LoVo (cell line): ENCODE measurements around the gene ATP11A.
"Not testable (repeated sequence)": the region's sequence is repeated elsewhere in the genome, so short reads cannot be mapped to it uniquely, and the experiment has no call there.

Source experiments
- DNase-seq: peaks from one replicate; pipeline ENCODE4 v3.0.0-alpha.2; 2016; ENCODE audit warnings: low spot score

ATP11A gene

DNA sequence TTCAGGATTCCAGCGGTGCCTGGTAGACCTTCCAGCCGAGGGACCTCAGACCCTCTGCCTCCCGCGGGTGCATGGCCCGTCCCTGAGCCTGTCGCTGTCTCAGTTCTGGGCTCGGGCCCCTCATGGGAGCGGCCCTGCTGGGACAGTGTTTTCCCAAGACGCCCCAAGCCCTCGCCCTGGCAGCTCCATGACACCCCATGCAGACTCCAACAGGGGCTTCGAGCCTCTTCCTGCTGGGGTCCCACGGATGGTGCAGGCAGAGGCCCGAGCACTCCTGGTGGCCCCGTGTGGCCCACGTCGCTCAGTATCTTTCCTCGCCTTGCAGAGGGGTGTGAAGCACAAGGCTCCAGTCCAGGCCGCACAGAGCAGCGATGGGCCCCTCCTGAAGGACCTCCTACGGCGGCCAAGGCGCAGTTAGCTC, 190.4 kb downstream of the ATP11A start:
- DNase-seq, result no peak

DNA sequence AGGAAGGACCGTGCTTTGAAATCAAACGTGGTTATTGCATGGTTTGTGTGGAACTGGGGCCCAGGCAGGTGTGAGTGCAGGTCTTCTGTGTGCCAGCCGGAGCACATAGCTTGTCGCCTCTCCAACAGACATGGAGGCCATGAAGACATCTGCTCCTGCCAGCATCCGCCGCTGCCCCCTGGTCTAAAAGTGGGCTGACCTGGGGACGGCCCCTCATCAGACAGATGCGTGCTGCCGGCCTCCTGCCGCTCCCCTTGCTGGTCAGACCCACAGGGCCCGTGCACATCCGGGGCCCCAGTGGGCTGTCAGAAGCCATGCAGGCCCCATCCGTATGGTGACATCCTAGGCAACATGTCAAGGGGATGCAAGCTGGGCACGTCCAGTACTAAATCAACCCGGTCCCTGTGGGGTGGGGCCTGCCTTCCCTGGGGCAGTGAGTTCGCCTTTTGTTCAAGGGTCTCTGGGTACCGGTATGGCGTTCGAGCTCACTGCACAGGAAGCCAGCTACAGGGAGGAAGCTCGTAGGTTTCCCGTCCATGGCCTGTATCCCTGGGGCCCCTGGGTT, 191.2 kb downstream of the ATP11A start:
- no peak for DNase-seq

DNA sequence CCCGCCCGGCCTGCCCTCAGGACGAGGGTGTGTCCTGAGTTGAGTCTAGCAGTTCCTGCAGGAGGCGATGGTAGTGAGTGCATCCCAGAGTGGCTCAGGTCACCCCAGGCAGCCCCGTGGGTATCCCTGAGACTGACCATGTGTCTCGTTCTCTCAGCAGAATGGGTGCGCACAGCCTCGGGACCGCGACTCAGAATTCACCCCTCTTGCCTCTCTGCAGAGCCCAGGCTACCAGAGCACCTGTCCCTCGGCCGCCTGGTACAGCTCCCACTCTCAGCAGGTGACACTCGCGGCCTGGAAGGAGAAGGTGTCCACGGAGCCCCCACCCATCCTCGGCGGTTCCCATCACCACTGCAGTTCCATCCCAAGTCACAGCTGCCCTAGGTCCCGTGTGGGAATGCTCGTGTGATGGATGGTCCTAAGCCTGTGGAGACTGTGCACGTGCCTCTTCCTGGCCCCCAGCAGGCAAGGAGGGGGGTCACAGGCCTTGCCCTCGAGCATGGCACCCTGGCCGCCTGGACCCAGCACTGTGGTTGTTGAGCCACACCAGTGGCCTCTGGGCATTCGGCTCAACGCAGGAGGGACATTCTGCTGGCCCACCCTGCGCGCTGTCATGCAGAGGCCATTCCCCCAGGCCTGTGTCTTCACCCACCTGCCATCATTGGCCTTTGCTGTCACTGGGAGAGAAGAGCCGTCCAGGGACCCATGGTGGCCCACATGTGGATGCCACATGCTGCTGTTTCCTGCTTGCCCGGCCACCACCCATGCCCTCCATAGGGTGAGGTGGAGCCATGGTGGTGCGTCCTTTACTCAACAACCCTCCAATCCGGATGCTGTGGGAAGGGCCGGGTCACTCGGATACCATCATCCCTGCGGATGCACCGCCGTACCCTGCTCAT, 192.1 kb downstream of the ATP11A start:
- no peak for DNase-seq

DNA sequence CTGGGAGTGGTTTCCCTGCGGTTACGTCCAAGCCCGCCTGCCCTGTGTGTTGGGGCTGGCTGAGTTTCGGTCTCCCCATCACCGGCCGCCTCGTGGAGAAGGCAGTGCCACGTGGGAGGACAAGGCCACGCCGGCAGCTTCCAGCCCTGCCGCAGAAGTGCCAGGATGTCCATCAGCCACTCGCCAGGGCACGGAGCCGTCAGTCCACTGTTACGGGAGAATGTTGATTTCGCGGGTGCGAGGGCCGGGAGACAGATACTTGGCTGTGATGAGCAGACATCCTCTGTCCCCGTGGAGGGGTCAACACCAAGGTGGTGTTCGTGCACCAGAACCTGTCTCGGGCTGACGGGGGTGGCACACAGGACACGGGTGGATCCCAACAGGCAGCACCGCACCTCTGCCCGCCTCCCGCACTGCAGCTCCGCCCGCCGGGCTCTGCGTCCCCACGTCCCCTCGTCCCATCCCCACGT, 192.8 kb downstream of the ATP11A start:
- DNase-seq, result no peak

DNA sequence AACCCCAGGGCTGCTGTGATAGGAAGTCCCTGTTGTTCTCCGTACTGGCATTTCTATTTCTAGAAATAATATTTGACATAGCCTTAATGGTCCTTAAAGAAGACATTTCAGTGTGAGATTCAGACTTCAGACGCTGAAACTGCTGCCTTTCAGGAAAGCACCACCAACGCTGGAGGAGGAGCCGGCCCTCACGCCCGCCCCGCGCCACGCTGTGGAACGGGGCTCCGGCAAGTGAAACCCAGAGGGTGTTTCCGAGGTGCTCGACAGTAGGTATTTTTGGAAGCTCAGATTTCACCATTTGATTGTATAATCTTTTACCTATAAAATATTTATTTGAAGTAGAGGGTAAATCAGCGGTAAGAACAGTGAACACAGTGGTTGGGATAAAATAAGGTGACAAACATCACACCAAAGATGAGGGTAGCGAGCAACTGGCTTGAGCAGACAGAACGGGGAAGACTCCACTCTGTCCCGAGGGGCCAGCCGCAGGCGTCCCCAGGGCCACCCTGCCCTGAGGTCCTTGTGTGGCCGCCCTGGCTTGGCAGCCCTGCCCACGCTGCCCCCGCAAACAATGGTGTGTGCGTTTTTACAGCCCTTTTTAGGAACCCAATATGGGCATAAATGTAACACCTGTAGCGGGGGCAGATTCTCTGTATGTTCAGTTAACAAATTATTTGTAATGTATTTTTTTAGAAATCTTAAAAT, 193.6 kb downstream of the ATP11A start:
- no peak for DNase-seq

DNA sequence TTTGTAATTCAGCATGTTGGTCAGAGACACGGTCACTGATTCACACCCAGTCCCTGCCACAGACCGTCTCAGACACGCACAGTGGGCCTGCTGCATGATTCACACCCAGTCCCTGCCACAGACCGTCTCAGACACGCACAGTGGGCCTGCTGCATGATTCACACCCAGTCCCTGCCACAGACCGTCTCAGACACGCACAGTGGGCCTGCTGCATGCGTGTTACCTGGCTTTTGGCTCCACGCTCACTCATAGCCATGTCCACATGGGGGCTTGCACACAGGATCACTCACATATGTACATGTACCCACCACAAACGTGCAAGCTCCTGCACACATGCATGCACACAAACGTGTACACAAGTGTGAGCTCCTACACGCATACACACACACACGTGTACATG, 194.9 kb downstream of the ATP11A start:
- not testable (repeated sequence) for DNase-seq

DNA sequence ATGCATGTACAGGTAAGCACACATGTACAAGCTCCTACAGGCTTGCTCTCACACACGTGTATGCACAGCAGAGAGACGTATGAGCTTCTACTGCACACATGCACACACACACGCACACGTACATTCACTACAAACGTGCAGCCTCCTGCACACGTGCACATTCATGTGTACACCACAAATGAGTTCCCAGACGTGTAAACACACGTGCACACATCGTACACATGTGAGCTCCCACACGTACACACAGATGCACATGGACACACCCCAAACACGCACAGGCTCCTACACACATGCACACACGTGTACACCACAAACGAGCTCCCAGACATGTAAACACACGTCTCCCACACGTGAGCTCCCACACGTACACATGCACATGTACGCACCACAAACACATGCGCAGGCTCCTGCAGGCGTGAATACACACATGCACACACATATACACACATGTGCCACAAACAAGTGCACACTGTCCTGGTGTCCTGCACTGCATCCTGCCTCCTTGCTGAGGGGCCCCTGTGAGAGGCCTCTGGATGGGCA, 195.5 kb downstream of the ATP11A start:
- DNase-seq, result no peak

DNA sequence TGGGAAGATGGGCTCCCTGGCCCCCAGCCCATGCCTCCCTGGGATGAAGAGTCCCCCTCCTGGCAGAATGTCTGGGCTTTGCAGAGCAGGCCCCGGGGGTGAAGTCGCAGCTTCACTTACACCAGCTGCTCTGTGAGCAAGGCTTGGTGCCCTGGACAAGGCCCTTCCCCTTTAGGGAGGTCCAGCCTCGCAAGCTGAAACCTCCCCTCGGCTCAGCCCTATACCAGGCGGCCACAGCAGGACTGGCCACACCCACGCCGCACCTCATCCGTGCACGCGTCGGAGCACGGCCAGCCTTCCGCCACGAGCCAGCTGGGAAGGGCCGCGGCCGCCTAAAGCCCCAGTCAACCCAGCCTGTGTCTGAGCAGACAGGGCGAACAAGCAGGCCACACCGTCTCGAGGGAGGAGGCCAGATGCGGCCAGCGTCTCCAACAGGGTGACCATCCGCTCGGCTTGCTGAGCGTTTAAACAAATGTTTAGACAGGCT, 196.0 kb downstream of the ATP11A start:
- DNase-seq, result peak; percentile 68

DNA sequence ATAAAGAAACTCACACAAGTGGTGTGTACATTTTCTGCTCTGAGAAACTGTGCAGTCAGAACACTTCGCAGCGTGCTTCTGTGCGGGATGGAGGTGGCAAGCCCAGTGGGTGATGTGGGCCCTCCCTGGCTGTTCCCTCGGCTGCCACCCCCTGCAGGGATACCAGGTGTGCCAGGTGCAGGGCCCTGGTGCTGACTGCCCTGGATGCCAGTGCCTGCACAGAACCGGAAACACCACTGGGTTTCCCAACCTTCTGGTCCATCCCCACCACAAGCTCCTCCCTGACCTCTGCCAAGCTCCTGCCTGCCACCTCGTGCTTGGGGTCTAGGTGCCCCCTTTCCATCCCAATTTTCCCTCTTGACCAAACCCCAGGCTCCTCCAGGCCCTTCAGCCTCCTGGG, 197.3 kb downstream of the ATP11A start:
- DNase-seq, result no peak

DNA sequence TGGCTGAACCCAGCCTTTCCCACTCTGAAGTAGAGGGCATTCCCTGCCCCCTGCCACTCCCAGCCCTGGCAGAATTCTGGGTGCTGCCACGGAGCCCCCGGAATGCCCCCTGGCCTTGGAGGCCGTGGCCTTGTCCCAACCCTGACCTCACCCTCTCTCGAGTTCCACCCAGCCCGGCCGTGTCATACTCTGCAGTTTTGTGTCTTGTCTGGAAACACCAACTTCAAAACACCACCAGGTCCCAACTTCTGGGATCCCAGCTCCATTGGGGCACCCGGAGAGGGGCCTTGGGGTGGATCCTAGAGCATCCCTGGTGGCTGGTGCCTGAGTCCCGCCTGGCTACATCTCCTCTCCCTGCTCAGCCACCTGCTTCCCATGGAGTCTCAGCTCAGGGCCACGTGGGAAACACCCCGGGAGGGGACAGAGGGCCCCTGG, 197.7 kb downstream of the ATP11A start:
- no peak for DNase-seq

DNA sequence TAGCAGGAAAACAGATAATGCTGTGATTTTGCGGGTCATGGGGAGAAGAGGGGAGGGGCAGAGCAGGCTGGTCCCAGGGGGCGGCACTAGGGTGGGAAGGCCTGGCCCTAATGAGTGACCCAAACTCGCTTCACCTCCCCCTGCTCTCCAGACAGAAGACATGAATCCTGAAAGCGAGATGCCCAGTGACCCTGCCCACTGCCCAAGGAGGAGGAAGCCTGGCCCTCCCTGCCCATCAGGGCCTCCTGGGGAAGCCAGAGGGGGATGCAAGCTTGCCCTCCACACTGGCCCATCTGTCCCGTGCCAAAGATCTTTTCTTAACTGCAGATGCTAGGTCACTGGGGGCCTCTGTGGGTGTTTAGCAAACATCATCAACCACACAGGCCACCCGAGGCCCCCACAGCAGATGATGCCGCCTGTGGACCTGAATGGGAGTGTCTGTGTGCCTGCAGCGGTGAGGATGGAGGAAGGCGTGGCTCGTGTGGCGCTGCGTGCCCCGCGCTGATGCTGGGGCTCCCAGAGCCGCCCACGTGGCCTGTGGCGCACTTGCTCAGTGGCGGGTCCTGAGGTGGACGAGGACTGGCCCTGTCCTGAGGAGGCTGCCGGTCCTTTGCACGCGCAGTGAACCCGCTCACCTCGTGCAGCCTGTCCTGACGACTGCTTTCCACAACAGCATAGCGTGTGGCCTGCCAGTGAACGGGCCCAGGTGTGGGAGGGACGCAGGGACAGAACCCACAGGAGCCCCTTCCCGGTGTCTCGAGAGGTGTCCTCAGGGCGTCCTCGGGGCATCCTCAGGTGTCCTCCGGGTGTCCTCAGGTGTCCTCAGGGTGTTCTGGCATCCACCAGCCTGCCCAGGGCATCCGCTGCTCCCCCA, 198.6 kb downstream of the ATP11A start:
- DNase-seq, result no peak

DNA sequence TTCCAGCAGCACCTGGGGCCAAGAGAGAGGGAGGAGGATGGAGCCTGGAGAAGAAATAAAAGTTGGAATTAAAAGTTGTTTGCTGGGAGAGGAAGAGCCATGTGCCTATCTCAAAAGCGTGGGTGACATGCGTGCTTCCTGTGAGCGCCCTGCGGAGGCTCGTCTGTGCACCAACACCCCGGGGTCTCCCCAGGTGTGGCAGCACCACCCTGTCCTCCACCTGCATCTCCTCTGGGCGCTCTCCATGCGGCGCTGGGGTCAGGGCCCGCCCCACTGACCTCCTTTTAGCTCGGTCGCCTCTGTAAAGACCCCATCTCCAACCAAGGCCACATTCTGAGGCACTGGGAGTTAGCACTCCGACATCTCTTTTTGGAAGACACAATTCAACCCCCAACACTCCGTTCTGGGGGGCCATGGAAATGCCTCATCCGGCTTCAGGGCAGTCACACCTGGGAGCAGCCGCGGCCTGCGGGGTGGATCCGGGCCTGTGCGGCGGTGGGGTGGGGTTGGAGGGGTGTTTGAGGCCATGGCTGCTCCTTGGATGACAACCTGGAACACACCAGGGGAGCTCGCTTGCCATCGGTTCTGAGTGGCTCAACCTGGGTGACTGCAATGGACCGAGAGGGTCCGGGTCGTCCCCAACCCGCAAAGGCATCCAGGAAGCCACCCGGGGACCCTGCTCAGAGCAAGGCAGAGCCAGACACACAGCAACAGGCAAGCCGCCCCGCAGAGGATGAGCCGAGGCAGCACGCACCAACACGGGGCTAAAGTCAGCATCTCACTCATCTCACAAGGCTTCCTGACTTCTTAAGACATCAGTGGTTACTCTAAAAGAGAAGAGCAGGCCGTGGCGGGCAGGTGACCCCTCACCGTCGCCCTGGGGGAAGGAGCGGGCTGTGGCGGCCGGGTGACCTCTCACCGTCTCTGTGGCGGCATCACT, 199.8 kb downstream of the ATP11A start:
- DNase-seq, result no peak

DNA sequence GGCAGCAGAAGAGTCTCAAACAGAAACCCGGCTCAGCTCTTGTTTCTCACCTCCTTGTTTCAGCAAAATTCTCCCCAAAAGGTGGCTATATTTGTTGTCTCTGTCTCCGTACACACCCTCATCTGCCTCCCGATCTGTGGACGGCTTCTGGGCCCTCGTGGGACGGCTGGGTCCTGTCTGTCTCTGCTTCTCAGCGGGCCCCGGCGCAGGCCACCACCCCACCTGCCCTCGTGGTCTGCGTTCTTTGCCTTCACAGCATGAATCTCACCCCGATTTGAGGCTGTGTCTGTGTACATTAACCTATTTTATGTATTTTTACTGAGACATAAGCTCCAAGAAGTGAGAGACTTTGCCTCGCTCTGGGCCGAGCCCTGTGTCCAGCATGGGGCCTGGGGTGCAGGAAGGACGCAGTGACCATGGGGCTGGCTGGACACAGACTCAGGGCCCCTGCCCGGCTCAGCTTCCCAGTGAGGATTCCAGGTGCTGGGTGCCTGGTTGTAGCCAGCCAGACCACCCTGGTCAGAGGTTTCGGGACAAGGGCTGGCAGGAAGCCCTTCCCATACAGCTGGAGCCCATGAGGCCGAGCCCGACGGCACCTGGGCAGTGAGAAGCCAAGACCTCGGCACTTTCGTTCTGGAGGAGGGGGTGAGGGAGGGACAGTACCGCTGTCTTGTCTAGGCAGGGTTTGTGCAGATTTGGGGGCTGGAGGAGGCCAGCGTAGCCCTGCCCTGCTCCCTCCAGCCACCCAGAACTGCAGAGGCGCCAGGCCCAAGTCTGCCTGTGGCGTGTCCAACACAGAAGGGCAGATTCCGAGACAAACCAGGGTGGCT, 200.7 kb downstream of the ATP11A start:
- no peak for DNase-seq

DNA sequence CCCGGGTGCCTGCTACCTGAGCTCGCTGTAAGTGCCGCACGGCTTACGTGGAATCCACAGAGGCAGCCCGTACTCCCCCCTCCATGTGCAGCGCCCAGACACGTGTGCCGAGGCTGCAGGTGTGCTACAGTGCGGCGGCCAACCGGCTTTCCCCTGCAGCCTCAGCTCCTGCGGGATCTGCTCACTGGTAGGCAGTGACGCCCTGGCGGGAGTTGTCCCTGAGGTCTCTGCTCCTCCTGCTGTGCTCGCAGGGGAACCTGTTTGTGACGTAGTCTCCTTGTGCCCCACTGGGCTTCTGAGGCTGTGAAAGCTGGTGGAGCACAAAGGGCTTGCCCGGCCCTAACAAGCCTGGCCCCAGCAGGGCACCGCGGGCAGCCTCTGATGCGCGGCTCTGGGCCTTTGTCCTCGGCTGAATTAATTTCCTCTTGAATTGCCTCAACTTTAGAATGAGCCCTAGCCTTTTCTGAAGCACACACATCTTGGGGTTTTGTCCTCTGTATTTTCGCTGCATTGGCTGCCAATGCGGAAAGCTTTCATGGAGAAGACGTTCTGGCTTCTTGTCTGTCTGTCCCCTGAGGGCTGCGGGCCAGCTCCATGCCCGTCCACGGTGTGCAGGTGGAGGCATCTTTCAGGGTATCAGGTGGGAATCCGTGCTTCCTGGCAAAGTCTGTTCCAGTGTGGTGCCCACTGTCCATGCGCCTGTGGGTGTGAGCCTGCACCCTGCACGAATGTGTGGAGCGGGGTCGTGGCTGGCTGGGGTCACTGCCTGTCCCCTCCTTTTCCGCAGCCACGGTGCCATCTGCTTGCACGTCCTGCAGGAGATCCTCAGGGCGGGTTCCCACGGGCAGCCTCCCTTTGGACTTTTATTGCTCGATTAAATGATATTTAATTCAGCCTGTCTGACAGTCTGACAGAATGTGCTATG, 201.9 kb downstream of the ATP11A start:
- no peak for DNase-seq

DNA sequence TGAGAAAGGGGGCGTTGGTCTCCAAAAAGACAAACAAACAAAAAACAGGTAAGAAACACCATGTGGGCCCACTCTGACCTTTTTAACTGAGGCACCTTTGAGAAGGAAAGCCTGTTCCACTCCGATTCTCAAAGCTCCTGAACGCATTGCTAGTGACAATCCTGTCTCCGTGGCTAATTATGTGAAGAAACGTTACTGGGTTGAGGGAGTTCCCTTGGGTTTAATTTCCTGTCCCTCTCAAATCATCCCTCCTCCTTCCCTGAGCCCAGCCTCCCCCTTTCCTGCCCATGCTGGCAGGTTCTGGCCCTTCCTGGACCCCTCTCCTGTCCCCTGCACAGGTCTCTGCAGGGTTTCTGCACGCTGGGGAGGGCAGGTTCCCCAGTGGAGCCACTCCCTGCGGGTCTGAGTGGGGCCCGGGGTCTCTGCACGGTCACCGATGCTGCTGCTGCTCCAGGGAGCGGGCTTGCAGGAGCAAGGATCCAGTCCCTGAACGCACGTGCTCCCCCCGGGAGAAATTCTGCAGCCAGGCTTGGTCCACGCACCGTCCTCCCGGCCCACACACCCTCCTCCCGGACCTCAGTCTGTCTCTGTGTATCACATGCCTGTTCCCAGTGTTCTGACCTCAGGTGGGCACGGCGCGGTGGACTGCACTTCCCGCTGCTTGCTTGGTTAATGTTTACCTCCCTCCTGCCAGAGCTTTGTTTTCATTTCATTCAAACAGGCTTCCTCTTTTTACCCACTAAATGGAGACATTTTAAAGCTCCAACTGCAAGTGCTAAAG, 202.8 kb downstream of the ATP11A start:
- DNase-seq, result peak; percentile 19

DNA sequence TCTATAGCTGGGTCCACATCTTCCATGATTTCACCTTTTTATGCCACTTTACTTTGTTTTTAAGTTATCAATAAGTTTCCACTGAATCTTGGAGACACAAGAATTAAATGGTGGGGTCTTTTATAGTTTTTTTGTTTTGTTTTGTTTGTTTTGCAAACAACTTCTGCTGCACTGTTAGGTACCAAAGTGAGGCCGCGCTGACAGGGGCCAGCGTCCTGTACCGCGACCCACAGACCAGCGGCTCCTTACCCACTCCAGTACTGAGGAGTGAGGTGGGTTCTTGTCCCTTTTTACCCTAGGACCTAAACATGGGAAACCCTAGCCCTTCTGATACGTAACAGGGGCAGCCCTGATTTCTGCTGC, 203.3 kb downstream of the ATP11A start:
- DNase-seq, result no peak
